HepG2 (cell line): ENCODE results near the gene TMEM260. TPM values are rescaled to one million over a fixed set of nuclear protein-coding genes. Genes with fewer than 3 reads are reported as not detected.

Experiments used
- FOXO1 ChIP-seq: sonication (generic); formaldehyde crosslinking; IDR thresholded peaks from 2 replicates; pipeline ENCODE4 v1.4.0; 2020; ENCODE audit warnings: missing genetic modification reagents
- GABPA ChIP-seq, 2 experiments: IDR thresholded peaks; 2 replicates each; pipeline ENCODE4 v1.6.1; 2011 to 2016; ENCODE audit warnings: low read depth in 2 of 2, low read length in 1 of 2, missing biosample characterization in 1 of 2, missing genetic modification characterization in 1 of 2
- HNF4G ChIP-seq, 2 experiments: sonication (generic) in 1 of 2; formaldehyde crosslinking in 1 of 2; IDR thresholded peaks; 2 replicates each; pipeline versions ENCODE4 v1.4.0 to v1.6.1; 2011 to 2020; ENCODE audit warnings: borderline replicate concordance in 2 of 2, low read depth in 2 of 2, mild to moderate bottlenecking in 2 of 2, low read length in 1 of 2, missing genetic modification reagents in 1 of 2, moderate library complexity in 1 of 2
- MLX ChIP-seq: IDR thresholded peaks from 2 replicates; pipeline ENCODE4 v1.6.1; 2016
- NAIF1 ChIP-seq: sonication (generic); formaldehyde crosslinking; IDR thresholded peaks from 2 replicates; pipeline ENCODE4 v1.5.0; 2020; ENCODE audit warnings: mild to moderate bottlenecking, missing genetic modification reagents, borderline replicate concordance
- NCOR1 ChIP-seq: fragments of 200-600 bp; sonication (generic); IDR thresholded peaks from 2 replicates; pipeline ENCODE4 v1.7.0; 2017; ENCODE audit warnings: antibody characterized with exemption, low read length, borderline replicate concordance
- PHF20 ChIP-seq: sonication (generic); formaldehyde crosslinking; IDR thresholded peaks from 2 replicates; pipeline ENCODE4 v1.5.0; 2020; ENCODE audit warnings: mild to moderate bottlenecking, missing genetic modification reagents
- PRDM10 ChIP-seq: sonication (generic); formaldehyde crosslinking; IDR thresholded peaks from 2 replicates; pipeline ENCODE4 v1.4.0; 2020; ENCODE audit warnings: low read depth, missing genetic modification reagents
- RNF2 ChIP-seq: fragments of 450-650 bp; conservative IDR thresholded peaks from 2 replicates; pipeline ENCODE4 v1.6.1; 2016; ENCODE audit warnings: low read depth
- TCF12 ChIP-seq, 2 experiments: fragments of 450-650 bp in 1 of 2; sonication (generic) in 1 of 2; formaldehyde crosslinking in 1 of 2; IDR thresholded peaks; 2 replicates each; pipeline versions ENCODE4 v1.6.1 to v1.8.0; 2017 to 2022; ENCODE audit warnings: antibody characterized with exemption in 1 of 2, mild to moderate bottlenecking in 1 of 2, missing genetic modification reagents in 1 of 2, moderate library complexity in 1 of 2
- ZFP36L1 ChIP-seq: sonication (generic); formaldehyde crosslinking; IDR thresholded peaks from 2 replicates; pipeline ENCODE4 v1.8.0; 2022; ENCODE audit warnings: mild to moderate bottlenecking, missing genetic modification reagents, moderate library complexity
- ZNF20 ChIP-seq: sonication (generic); formaldehyde crosslinking; IDR thresholded peaks from 2 replicates; pipeline ENCODE4 v1.4.0; 2020; ENCODE audit warnings: mild to moderate bottlenecking, moderate library complexity, missing genetic modification reagents
- ZNF230 ChIP-seq: sonication (generic); formaldehyde crosslinking; IDR thresholded peaks from 2 replicates; pipeline ENCODE4 v1.4.0; 2020; ENCODE audit warnings: mild to moderate bottlenecking, missing genetic modification reagents
- ZNF253 ChIP-seq: sonication (generic); formaldehyde crosslinking; IDR thresholded peaks from 2 replicates; pipeline ENCODE4 v1.8.0; 2022; ENCODE audit warnings: mild to moderate bottlenecking, missing genetic modification reagents, borderline replicate concordance
- ZNF3 ChIP-seq: IDR thresholded peaks from 2 replicates; pipeline ENCODE4 v1.7.0; 2017; ENCODE audit warnings: inconsistent platforms
- ZNF543 ChIP-seq: sonication (generic); formaldehyde crosslinking; IDR thresholded peaks from 2 replicates; pipeline ENCODE4 v1.4.0; 2020; ENCODE audit warnings: mild to moderate bottlenecking, missing genetic modification reagents
- ZNF710 ChIP-seq: sonication (generic); formaldehyde crosslinking; IDR thresholded peaks from 2 replicates; pipeline ENCODE4 v1.5.0; 2020; ENCODE audit warnings: mild to moderate bottlenecking, missing genetic modification reagents, borderline replicate concordance
- ZNF83 ChIP-seq: sonication (generic); formaldehyde crosslinking; IDR thresholded peaks from 2 replicates; pipeline ENCODE4 v1.4.0; 2020; ENCODE audit warnings: missing genetic modification reagents, mild to moderate bottlenecking, borderline replicate concordance
- ZSCAN22 ChIP-seq: sonication (generic); formaldehyde crosslinking; IDR thresholded peaks from 2 replicates; pipeline ENCODE4 v1.4.0; 2020; ENCODE audit warnings: mild to moderate bottlenecking, missing genetic modification reagents
- polyA plus RNA-seq, 8 experiments: library from polyadenylated mRNA; depleted of rRNA in 3 of 8; stranded (reverse) in 7 of 8; unstranded in 1 of 8; fragments of >200 nt; fragmentation: Illumina TruSeq in 4 of 8; extraction: Trizol in 4 of 8; gene quantifications; 2 replicates each; pipeline versions ENCODE4 v1.2.1 to v1.2.3, GENCODE V29; 2011 to 2016; ENCODE audit warnings: low read depth in 4 of 8, missing spikeins in 1 of 8, mixed read lengths in 1 of 8; ENCODE audit not compliant: insufficient read depth in 1 of 8
- total RNA-seq, 5 experiments: library from RNA; depleted of rRNA; stranded (reverse); fragments of >200 nt; fragmentation: Illumina TruSeq; extraction: Trizol; gene quantifications; 2 replicates each; pipeline ENCODE4 v1.2.3, GENCODE V29; 2016; ENCODE audit warnings: low read depth in 1 of 5
- TF ChIP-seq, protein P1 (sequence below): IDR thresholded peaks from 2 replicates; pipeline ENCODE4 v1.6.1; 2012; ENCODE audit warnings: low read length, improper control_type of control experiment

TMEM260 gene
- total and polyA plus RNA-seq, 2 of the 13 experiments (the other 11 are each of a cell fraction or from before 2014, with no cell fraction given) = 7.7 to 9.3 TPM

DNA sequence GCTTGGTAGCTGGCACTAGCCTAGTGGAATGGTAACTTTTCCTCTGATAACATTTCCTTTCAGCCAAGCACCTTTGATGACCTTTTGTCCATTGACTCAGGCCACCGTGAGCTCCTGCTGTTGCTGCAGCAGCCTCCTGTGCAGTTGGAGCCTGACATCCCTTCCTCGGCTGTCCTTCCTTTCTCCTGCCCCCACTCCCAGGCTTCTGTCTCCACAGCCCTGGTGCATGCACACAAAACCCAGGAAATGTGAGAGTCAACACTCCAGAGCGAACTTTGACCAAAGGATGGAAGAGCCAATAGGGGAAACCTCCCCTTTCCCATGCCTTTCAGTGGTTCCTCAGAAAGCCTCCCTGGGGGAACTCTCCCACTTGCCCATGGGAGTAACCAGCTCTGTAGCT, 115.0 kb downstream of the TMEM260 start (continued):
- no peak for TF ChIP-seq NAIF1
- TF ChIP-seq ZNF20 (CRISPR knock-in tag) = no peak
- no peak for TF ChIP-seq ZNF710 (CRISPR knock-in tag)
- TF ChIP-seq ZSCAN22 (CRISPR knock-in tag) = no peak
- no peak for TF ChIP-seq ZNF230
- no peak for TF ChIP-seq ZNF253 (CRISPR knock-in tag)
- TF ChIP-seq RNF2 = no peak
- no peak for TF ChIP-seq ZFP36L1
- no peak for TF ChIP-seq ZNF83
- no peak for TF ChIP-seq ZNF3 (CRISPR knock-in tag)
- TF ChIP-seq, protein P1, sequence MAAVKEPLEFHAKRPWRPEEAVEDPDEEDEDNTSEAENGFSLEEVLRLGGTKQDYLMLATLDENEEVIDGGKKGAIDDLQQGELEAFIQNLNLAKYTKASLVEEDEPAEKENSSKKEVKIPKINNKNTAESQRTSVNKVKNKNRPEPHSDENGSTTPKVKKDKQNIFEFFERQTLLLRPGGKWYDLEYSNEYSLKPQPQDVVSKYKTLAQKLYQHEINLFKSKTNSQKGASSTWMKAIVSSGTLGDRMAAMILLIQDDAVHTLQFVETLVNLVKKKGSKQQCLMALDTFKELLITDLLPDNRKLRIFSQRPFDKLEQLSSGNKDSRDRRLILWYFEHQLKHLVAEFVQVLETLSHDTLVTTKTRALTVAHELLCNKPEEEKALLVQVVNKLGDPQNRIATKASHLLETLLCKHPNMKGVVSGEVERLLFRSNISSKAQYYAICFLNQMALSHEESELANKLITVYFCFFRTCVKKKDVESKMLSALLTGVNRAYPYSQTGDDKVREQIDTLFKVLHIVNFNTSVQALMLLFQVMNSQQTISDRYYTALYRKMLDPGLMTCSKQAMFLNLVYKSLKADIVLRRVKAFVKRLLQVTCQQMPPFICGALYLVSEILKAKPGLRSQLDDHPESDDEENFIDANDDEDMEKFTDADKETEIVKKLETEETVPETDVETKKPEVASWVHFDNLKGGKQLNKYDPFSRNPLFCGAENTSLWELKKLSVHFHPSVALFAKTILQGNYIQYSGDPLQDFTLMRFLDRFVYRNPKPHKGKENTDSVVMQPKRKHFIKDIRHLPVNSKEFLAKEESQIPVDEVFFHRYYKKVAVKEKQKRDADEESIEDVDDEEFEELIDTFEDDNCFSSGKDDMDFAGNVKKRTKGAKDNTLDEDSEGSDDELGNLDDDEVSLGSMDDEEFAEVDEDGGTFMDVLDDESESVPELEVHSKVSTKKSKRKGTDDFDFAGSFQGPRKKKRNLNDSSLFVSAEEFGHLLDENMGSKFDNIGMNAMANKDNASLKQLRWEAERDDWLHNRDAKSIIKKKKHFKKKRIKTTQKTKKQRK = no peak
- no peak for TF ChIP-seq PHF20 (CRISPR knock-in tag)
- TF ChIP-seq MLX (CRISPR knock-in tag) = peak; percentile 34; the same call in 1 of the 2 replicates
- no peak; the same call in 1 of the 2 replicates for TF ChIP-seq FOXO1
- no peak for TF ChIP-seq GABPA (IDR thresholded peaks at IDR 0.05; ENCODE audit: low read depth, low read length)
- TF ChIP-seq GABPA (CRISPR knock-in tag; IDR thresholded peaks at IDR 0.05; ENCODE audit: low read depth) = no peak
- 0 out of 2 replicates have a peak, but pooled peaks have one; percentile 13 for TF ChIP-seq HNF4G (IDR thresholded peaks at IDR 0.05; ENCODE audit: borderline replicate concordance, low read depth, low read length)
- TF ChIP-seq HNF4G (CRISPR knock-in tag; IDR thresholded peaks at IDR 0.05; ENCODE audit: borderline replicate concordance, low read depth) = no peak; the same call in 1 of the 2 replicates
- no peak for TF ChIP-seq TCF12 (IDR thresholded peaks at IDR 0.05)
- TF ChIP-seq TCF12 (CRISPR knock-in tag; IDR thresholded peaks at IDR 0.05) = no peak
- TF ChIP-seq NCOR1 = 0 out of 2 replicates have a peak, but pooled peaks have one; percentile 18
- no peak for TF ChIP-seq PRDM10
- no peak for TF ChIP-seq ZNF543 (CRISPR knock-in tag)
